CMK (cell line): ENCODE measurements around the gene DACH1.

Source experiments
- DNase-seq: peaks from one replicate; pipeline ENCODE4 v3.0.0-alpha.2; 2010; ENCODE audit warnings: low read depth

Gene DACH1

DNA sequence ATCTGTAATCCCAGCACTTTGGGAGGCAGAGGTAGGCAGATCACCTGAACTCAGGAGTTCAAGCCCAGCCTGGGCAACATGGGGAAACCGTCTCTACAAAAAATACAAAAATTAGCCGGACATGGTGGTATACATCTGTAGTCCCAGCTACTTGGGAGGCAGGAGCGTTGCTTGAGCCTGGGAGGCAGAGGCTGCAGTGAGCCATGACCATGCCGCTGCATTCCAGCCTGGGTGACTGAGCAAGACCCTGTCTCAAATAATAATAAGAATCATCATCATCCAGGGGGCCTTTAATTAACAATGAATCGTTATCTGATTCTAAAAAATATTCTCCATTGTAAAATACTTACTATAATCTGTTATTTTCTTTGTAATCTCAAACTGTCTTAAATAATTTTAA, 283.4 kb downstream of the DACH1 start:
- DNase-seq = no peak

DNA sequence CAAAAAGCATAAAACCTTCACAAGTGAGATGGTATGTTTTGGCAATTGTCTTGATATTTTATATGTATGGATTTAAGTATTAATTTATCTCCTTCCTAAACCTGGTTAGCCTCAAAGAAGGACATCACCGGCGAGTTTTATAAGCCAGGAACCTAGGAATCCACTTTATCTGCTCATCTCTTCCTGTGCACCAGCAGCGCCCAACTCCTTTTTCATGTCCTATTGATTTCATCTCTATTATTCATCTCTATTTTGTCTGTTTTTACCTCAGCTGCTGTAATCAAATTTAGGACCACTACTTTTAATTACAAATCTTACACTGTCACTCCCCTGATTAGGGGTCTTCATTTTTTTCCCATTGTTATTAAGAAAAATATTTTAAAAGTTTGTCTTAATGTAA, 286.4 kb downstream of the DACH1 start:
- DNase-seq = no peak

DNA sequence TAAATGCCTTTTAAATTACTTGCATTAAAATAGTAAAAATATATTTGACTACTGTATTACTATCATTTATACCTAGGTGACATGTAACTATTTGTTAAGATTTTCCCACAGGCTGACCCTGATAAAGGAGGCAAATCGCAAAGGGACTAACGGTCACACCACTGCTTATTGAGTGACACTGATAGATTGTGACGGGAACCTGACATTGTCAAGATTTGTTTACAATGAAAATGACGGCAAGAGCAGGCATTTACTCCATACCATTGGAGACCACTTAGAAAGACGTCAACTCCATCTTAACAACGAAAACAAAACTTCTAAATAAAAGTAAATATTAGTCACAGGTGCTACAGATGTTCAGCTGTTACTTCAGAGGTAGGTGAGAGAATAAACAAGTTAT, 289.0 kb downstream of the DACH1 start:
- DNase-seq = no peak

DNA sequence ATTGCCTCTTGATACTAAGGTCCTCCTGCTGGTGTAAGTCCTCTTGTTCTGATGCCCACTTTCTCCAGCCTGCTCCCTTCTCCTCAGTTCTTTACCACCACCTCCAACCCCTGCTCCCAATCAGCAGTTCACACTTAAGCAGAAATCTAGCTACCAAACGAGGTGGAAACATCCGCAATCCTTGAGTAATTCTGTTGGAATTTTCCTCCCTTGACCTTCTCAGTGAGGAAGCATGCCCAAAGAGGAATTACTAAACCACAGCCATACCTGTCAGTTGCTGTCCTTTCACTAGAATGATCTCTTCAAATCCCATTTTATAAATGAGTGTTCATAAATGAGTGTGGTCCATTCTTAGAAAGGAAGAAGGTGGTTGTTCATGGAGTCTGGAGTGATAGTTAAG, 289.9 kb downstream of the DACH1 start:
- no peak for DNase-seq

DNA sequence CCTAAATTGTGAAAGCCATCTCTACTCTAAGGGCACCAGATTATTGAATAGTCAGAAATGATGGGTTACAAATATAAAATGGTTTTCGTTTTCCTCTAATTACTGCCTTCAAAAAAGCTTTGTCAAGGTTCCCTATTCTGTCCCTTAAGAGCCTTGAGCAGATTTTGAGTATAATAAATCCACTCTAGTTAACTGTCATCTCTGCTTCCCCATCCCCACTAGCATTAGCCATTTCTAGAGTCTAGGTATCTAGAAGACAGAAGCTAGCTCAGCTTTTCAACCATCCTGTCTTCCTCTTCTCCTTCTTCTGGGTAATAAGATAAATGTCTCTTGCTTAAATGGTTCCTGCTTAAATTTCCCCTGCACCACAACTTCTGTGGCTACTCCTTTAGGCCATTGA, 290.4 kb downstream of the DACH1 start:
- DNase-seq = no peak

DNA sequence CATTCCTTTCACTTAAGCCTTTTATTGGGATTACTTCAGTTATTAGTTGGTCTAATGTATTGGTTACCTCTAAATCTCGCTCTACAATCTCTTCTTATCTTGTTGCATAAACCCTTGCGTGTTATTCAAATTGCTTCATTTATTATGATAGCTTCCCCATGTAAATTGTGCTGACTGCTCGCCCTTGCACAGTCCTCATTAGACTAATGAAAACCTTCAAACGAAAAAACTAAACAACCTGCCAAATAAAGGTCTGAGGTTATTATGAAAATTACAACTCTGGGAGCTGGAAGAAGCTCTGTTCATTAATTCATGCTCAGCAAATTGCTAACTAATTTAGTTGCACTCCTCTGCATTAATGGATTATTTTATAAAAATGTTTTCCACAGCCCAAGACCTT, 320.1 kb downstream of the DACH1 start:
- DNase-seq = no peak

DNA sequence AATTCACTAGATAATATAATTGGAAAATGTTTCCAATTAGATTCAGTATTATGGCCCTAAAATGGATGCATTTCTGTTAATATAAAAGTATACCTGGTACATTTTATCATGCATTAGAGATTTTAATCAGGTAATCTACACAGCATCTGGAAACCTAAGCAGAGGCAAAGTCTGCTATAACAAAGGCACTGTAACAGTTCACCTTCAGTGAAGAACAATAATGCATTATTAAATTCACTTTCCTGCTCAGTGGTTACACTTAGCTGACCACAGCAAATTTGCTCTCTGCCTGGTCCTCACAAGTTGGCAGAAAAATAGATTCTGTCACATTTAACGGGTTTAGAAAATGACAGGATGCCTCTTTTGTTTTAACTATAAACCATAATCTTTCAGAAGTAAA, 326.9 kb downstream of the DACH1 start:
- DNase-seq = no peak

DNA sequence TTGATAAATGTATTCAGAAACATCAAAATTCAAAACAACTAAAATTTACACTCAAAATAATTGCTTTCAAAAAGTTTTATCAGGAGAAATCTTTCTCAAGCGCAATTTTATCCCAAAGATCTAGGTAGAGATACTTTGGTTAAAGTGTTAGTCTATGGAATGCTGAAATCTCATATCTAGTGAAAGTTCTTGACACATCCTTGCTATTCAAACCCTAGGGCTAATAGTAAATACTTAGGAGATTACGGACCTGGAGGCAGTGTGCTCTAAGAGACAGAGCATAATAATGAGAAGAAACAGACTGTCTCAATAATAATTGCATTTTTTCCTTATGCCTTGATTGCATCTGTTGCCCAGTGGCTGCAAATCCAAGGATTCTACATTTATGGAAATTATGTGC, 330.8 kb downstream of the DACH1 start:
- DNase-seq = no peak

DNA sequence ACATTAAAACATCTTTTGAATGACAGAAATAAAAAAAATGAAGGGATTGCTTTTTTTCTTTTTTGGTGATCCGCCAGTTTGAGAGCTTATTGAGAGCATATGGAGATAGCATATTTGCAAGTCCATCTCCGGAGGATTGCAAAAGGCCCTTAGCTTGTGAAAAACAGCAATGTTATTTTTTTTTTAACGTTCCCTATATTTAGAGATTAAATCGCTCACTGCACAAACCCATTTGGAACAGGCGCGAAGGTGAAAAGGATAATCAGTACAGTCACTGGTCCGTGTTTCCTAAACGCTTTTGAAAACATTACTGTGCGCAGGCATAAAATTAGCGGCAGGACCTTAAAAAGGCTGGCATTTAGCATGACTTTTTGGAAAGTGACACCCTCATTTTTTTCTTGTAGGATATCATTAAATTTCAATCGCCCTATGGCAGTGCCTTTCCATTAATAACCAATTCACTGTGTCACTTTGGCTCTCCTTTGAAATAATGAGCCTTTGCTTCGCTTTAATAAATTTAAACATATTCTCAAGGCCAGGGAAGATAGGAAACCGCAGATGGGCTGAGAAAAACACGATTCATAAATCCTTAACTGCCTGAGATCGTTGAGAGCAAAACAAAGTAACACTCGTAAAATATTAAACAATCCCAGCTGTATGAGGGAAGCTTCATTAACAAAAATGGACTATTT, 342.2 kb downstream of the DACH1 start:
- DNase-seq = no peak

DNA sequence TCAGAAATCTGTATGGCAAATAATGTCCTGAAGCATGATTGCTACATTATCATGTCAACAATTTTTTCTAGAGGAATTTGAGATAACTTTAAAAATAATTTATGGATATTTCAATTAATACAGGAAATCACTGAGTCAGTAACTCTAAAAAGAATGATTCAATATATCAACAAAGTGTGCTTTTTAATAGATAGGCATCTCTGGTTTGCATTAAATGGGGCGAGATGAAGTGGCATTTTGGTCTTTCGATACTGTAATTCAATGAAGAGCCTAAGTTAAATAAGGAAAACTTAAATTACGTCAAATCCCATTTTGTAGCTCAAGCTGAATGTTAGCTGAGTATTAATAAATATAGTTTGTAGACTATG, 342.8 kb downstream of the DACH1 start:
- no peak for DNase-seq

DNA sequence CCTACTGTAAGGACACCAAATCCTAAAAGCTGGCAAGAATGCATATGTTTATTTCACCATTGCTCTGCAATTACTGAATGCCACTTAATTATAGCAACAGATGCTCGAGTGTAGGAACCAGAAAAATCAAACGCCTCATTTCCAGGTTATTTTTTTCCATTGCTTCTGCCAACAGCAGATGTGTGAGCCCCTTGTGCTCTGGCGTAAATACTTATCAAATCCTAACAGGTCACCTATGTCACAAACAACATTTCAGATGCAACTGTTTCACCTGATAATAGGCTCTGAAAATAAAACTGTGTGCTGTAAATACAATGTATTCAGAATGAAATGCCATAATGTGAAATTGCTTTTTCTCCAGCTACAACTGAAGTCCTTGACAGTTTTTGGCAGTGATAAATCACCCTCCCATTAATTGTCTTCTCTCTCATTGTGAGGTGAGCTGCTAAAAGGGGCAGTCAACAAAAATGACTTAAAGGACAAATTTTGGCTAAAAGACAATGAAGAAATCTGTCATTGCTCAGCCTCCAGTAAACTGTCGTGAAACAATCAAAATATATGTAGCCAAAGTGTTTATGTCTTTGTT, 344.0 kb downstream of the DACH1 start:
- DNase-seq = no peak

DNA sequence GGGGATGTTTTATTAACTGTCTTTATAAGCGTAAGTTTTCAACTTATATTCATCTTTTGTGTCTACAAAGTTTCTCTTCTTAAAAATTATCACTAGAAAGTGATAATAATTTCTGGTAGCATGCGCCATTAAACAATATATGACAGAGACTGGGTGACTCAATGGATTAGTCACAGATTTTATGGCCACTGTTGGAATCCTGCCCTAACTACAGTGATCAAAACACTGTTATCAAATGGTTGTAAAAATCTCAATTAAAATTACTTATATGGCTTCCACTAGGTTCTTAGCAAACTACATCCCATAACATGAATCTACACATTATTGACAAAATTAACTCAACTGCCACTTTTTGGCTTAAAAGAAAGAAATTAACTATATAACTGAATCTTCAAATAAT, 350.0 kb downstream of the DACH1 start:
- no peak for DNase-seq

DNA sequence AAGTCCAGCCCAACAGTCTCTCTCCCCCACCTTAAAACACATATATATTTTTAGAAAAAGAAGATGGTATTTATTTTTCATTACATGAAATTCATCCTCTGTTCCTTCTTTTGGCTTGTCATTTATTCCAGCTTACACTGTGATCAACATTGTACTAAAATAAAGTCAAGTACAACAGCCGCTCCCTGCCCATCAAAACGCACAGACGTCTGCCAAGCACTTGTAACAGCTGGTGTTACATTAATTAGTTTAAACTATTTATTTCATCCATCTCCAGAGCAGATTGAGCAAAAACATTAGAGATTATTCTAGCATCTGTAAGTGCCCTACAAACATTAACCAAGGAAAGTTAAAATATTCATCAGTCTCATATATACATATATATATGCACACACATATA, 350.5 kb downstream of the DACH1 start:
- no peak for DNase-seq

DNA sequence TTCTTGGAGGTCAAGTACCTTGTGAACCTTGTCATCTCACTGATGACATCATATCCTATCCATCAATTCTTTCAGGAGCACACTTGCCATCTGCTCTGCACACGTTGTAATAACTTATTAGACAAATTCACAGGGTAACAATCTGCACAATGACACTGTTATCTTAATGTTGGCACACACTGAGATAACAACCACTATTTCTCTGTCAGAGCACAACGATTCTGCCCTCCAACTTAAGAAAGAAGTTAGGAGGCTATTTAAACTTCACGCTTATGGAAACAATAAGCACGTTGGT, 351.3 kb downstream of the DACH1 start:
- DNase-seq = no peak

DNA sequence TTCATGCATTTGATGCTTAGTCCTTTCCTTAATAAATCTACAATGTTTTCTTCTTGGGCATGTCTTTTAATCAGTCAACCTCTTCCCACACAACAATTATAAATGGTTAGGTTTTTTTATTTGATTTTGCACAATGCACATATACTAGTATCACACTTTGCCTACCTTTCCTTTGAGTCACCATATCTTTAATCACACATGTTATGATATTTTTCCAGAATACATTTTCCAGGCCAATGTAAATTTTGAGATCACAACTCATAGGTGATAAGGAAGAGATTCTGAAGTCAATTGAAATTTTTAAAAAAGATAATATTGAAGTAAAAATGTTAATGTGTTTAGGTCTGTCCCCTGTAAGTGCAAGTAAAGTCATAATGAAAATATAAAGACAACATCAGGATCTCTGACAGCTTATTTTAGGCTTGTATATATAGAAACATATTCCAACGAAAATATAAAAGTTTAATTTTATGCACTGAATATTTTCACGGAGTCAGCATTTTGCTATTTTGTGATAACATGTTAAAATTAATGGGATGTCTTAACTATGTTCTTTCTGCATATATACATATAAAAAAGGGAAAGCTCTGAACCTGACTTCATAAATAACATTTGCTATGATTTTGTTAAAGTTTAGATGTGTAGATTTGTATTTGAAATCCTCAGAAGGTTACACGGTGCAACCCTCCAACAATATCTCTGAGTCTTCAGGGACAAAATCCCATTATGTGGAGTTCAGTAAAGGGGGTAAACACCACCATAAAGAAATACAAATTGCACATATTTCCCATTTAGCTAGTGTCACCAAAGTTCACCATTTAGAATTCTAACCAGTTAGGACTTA, 351.9 kb downstream of the DACH1 start:
- no peak for DNase-seq

DNA sequence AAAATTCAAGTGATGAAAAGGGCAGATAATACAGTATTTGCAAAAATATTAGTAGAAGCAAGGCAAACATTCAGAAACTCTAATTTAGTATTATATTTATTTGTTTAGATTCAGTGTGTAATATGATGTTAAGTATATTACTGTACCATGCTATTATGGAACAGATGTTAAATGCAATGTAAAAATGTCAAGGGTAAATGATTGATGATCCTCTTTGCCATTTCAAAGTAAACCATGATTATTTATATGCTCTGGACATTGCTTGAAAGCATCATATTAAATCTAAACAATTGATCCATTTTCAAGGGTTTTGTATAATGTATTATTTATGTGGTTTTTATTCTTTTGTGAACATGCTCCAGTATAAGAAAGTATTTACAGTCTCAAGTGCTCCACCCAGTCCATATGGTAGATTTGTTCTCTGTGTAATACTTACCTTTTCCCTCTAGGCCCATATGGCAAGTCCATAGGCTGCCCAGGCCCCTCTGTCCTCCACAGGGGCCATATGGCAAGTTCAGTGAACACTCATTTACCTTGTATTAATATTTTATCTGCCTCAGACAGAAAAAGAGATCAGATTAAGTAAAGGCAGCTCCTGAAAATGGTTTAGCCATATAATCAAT, 353.5 kb downstream of the DACH1 start:
- DNase-seq = no peak

DNA sequence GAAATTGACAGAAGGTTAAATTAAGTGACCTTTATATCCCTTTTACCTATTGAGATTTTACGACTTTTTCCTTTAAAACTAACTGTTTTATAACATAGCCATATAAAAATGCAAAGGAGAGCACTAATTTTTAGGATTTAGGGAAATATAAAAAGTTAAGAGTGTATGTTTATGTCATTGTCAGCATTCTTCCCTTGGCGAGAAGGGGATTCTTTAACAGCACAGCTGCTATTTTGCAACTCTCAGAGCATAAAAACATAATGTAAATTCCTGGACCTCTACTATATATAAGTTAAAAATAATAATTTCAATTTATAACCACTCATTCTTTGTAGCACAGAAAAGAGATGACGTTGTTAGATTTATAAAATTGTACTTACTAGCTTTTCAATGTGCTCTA, 363.2 kb downstream of the DACH1 start:
- no peak for DNase-seq

DNA sequence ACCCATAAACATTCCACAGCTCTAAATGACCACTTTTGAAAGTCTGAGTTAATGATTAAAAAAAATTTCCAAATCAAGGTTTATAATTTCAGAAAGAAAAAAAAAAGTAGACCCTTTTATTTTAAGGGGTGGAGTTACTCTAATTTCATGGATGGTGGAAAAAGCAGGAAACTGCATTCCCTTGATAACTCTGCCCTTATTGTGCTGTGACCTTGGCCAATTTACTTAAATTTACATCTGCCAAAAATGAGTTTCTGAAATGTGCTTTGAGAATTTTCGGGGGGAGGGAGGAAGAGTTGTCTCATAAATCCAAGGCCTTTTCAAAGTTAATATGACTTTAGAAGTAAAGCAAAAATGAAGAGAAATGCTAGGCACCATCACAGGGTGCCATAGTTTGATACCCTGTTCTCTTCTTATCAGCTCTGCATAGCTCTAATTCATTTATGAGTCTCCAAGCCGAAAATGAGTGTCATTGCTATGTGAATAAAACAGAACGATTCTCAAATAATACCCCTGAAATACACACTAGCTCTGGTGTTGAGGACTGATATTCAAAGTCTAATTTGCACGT, 367.0 kb downstream of the DACH1 start:
- DNase-seq = no peak

DNA sequence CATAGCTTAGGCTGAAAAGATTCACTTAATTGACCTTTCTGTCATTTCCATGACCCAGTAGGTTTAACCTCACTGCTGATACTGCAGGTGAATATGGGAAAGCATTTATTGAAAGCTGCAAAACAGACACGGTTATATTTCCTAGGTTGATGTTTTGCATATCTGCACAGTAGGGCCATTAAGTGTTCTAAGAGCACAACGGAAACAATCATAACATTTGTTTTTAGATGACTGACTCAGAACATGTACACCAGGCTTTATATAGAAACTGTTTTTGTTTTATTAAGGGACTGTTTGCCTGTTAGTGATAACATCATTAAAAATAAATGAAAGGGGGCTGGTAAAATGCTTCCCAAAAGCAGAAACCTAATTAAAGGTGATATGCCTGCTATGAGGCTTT, 367.8 kb downstream of the DACH1 start:
- DNase-seq = no peak

DNA sequence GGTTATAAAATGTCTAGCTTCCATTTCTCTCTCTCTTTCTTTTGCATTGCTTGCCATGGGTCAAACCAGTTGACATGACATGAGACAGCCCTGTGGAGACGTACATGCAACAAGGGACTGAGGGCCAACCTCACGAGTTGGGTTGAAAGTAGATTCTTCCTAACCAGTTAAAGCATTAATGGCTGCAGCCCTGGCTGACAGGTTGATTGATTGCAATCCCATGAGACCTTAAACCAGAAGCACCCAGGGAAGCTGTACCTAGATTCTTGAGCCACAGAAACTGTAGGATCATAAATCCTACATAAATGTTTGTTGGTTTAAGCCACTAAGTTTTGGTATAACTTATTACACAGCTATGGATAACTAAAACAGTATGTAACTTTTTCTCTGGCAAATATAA, 373.8 kb downstream of the DACH1 start:
- no peak for DNase-seq

DNA sequence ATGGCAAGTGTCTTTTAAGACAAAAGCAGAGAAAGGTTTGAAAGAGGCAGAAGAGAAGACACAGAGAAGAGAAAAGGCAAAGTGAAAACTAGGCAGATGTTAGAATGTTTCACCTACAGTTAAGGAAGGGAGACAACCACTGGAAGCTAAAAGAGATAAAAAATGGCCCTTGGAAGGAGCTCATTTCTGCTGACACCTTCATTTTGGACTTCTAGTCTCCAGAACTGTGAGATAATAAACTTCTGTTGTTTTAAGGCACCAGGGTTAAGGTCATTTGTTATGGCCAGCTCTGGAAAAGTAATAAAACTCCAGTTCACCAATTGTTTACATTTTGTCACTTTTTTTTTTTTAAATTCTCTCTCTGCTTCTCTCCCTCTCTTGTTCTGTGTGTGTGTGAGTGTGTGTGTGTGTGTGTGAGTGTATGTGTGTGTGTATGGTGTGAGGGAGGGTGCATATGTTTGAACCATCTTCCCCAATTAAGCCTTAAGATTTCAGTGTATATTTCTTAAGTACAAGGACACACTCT, 374.6 kb downstream of the DACH1 start:
- no peak for DNase-seq

DNA sequence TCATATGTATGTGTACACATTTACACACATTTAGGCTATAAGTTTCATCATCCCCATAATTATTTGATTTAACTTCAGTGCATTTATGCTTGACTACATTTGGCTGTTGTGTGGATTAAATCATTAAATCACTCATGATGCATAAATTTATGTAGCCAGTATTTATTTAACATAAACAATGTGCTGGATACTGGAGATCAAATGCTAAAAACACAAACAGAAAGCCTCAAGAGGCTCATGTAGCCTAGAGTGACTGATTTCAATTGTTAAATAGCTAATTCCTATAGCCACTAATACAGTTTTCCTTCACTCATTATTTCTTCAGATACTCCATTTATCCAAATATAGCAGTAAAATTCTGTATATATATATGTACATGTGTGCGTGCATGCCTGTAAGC, 376.0 kb downstream of the DACH1 start:
- no peak for DNase-seq

DNA sequence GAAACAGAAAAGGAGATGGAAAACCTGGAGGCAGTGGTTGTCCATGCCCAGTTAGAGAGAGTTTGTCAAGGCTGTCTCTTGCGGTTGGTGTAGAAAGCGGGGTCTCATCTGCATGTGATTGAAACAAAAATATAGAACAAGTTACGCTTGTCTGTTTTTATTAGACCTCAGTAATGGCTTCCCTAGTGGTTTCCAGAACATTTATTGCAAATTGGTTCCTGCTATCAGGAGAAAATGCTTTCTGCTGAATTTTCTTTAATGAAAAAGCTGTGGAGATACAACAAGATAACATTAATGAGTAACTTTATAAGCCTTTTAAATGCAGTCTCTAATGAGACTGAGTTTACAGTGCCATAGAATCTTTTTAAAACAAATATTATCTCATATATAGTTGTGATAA, 378.0 kb downstream of the DACH1 start:
- no peak for DNase-seq
